Osteocyte (in vitro differentiated cells): Measurements from ENCODE around the gene LRRC17. TPM values are rescaled to one million over a fixed set of nuclear protein-coding genes. Genes with fewer than 3 reads are reported as not detected.

Source experiments
- DNase-seq: peaks from one replicate; pipeline ENCODE4 v3.0.0; 2021; ENCODE audit warnings: mixed read lengths; ENCODE audit not compliant: unreplicated experiment; ENCODE audit errors: extremely low spot score
- H3K27ac Mint-ChIP-seq: one replicate; pipeline ENCODE4 v1.8.0; 2021; ENCODE audit warnings: mild to moderate bottlenecking, mixed read lengths; ENCODE audit not compliant: unreplicated experiment
- H3K27me3 Mint-ChIP-seq: one replicate; pipeline ENCODE4 v1.8.0; 2021; ENCODE audit warnings: mixed read lengths; ENCODE audit not compliant: unreplicated experiment
- H3K36me3 Mint-ChIP-seq: one replicate; pipeline ENCODE4 v1.8.0; 2021; ENCODE audit warnings: mixed read lengths; ENCODE audit not compliant: unreplicated experiment
- H3K4me1 Mint-ChIP-seq: one replicate; pipeline ENCODE4 v1.8.0; 2021; ENCODE audit warnings: mixed read lengths; ENCODE audit not compliant: unreplicated experiment
- H3K4me3 Mint-ChIP-seq: one replicate; pipeline ENCODE4 v1.8.0; 2021; ENCODE audit warnings: mild to moderate bottlenecking, moderate library complexity, mixed read lengths; ENCODE audit not compliant: unreplicated experiment
- H3K9me3 Mint-ChIP-seq: one replicate; pipeline ENCODE4 v1.8.0; 2021; ENCODE audit warnings: mixed read lengths; ENCODE audit not compliant: unreplicated experiment
- total RNA-seq: library from RNA; stranded (reverse); gene quantifications from 2 replicates; pipeline ENCODE4 v1.2.1, GENCODE V29; 2021
- TF ChIP-seq, protein P1 (sequence below): fragments of 200-600 bp; sonication (generic); IDR thresholded peaks from 2 replicates; pipeline ENCODE4 v1.5.0; 2021; ENCODE audit warnings: antibody characterized with exemption, mild to moderate bottlenecking, moderate library complexity

Gene LRRC17
- total RNA-seq, 1 donor from 2014 or later: 12.4 TPM

DNA sequence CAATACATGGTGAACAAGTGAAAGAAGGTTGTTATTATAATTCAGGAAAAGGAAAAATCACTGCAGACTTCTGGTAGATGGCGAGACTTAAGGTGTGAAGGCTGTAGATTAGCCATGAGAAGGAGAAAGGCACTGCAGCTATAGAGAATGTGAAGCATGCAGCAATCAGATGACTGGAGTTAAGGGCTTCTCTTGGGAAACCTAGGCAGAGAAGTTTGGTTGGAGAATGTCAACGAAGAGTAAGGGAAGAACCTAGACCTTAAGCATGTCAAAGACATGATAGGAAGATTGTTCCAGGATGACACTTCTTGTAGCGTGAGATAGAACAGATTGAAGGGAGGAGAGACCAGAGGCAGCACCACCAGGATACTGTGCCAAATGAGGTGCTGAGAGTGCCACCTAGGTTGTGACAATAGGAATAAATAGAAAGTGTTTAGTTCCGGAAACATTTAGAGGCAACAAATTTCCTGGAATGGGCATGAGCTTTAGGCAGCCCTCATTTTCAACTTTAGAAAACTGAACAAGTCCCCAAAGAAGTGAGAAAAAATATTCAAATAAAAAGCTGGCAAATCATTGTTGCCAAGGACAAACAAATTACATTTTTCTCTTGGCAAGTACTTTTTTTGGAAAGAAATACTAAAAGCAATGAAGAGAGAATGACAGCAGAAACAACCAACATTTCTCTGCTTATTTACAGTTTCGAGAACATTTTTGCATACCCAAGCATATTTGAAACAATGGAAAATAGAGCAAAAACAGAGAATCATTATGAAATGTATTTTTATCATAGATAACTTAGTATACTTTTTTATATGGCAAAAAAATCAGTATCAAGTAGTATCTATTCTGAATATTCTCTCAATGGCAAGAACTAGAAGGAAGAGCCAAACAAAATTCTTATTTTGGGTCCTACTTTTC is 4.9 kb downstream of the LRRC17 start:
- H3K27ac Mint-ChIP-seq: no peak overlapping the region
- H3K36me3 Mint-ChIP-seq: no peaks in the 10 kb centered on the region
- DNase-seq: no peak
- no peak overlapping the region for H3K4me3 Mint-ChIP-seq
- TF ChIP-seq, protein P1, sequence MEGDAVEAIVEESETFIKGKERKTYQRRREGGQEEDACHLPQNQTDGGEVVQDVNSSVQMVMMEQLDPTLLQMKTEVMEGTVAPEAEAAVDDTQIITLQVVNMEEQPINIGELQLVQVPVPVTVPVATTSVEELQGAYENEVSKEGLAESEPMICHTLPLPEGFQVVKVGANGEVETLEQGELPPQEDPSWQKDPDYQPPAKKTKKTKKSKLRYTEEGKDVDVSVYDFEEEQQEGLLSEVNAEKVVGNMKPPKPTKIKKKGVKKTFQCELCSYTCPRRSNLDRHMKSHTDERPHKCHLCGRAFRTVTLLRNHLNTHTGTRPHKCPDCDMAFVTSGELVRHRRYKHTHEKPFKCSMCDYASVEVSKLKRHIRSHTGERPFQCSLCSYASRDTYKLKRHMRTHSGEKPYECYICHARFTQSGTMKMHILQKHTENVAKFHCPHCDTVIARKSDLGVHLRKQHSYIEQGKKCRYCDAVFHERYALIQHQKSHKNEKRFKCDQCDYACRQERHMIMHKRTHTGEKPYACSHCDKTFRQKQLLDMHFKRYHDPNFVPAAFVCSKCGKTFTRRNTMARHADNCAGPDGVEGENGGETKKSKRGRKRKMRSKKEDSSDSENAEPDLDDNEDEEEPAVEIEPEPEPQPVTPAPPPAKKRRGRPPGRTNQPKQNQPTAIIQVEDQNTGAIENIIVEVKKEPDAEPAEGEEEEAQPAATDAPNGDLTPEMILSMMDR: no peak
- H3K4me1 Mint-ChIP-seq: peaks cover 37% of the 10 kb centered on the region
- no peaks in the 10 kb centered on the region for H3K9me3 Mint-ChIP-seq
- no peaks in the 10 kb centered on the region for H3K27me3 Mint-ChIP-seq

DNA sequence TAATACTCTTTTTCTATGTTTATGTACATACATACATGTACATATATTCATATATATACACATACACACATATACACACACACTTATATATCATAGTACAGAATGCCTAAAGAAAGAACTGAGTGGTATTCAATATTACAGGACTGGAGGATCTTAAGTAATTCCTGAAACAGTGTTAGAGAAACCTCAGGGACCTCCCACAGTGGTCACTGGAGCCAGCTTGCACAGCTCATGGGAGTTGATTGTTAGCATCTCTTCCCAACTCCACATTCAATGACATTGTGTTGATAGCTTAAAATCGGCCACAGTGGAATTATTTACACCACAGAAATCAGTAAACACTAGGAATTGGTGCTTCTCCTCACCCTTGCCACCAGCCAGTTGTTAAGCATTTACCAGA is 6.0 kb downstream of the LRRC17 start:
- TF ChIP-seq, protein P1: no peak
- Mint-ChIP-seq H3K4me3 (no peak overlapping the region), H3K36me3 (no peaks in the 10 kb centered on the region), H3K4me1 (peaks cover 25% of the 10 kb centered on the region), H3K27ac (no peak overlapping the region), H3K27me3 (no peaks in the 10 kb centered on the region), H3K9me3 (no peaks in the 10 kb centered on the region)
- DNase-seq: no peak

DNA sequence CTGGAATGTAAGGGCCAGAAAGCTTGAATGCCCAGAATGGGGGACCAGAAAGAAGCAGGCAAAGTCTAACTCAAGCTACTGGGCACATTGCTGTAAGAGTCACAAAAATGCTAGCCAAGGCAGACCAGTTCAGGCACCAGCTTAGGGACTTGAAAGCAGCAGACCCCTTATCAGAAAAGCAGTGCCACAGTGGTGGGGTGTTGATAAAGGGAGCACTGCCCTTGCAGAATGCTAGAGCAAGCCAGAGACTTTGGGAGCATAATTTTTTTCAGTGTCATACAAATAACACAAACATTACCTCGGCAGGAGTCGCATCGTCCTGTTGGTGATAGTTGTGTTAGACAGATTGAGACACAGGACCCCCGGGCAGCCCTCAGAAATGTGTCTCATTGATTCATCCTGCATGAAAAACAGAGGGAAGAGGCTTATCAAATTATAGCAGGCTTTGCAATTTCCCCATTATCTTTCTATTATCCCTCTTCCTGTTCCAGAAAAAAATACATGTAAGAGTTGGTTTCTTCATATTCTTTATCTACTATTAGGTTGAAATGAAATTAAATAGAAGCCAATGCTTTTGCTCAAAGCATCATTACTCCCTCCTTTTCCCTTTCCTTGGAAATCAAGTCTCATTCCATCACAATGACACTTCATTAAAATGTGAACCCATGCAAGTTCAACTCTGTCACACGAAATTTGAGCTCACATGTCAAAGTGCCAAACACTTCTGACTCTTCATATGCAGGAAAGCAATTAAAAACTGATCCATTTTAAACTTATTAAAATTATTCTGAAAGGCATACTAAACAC is 13.4 kb downstream of the LRRC17 start:
- Mint-ChIP-seq H3K27me3 (no peaks in the 10 kb centered on the region), H3K27ac (no peak overlapping the region), H3K9me3 (no peaks in the 10 kb centered on the region), H3K4me1 (peaks cover 17% of the 10 kb centered on the region), H3K36me3 (no peaks in the 10 kb centered on the region), H3K4me3 (no peak overlapping the region)
- TF ChIP-seq, protein P1: no peak
- no peak for DNase-seq

DNA sequence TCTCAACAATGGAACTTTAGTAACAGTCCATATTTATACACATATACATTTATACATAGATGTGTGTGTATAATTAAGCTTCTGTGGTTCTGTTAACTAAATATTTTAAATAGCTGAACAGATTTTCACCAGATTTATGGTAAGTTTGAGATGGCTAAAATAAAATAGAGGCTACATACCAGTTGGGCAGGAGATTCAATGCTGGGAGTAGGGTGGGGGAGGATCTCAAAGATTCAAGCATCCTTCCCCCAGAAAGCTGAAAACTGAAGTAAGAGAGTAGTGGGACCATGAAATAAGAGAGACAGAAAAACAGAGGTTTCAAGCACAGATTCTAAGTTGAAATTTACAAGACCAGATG is 14.0 kb downstream of the LRRC17 start:
- H3K9me3 Mint-ChIP-seq: no peaks in the 10 kb centered on the region
- no peak for DNase-seq
- no peaks in the 10 kb centered on the region for H3K36me3 Mint-ChIP-seq
- H3K27me3 Mint-ChIP-seq: no peaks in the 10 kb centered on the region
- H3K27ac Mint-ChIP-seq: no peak overlapping the region
- H3K4me1 Mint-ChIP-seq: peaks cover 17% of the 10 kb centered on the region
- H3K4me3 Mint-ChIP-seq: no peak overlapping the region
- TF ChIP-seq, protein P1: no peak
